GM19468 (cell line): ENCODE results near the gene C22orf23.
A peak's percentile ranks its signal among the peaks of the same experiment; 100 is the strongest.

Experiments used
- ATAC-seq: cut with Tn5 transposase; IDR thresholded peaks from one replicate; pipeline ENCODE4 v1.9.1; 2021; ENCODE audit warnings: mild to moderate bottlenecking, moderate library complexity, moderate number of reproducible peaks; ENCODE audit not compliant: unreplicated experiment; ENCODE audit errors: extremely low read depth

C22orf23 gene

DNA sequence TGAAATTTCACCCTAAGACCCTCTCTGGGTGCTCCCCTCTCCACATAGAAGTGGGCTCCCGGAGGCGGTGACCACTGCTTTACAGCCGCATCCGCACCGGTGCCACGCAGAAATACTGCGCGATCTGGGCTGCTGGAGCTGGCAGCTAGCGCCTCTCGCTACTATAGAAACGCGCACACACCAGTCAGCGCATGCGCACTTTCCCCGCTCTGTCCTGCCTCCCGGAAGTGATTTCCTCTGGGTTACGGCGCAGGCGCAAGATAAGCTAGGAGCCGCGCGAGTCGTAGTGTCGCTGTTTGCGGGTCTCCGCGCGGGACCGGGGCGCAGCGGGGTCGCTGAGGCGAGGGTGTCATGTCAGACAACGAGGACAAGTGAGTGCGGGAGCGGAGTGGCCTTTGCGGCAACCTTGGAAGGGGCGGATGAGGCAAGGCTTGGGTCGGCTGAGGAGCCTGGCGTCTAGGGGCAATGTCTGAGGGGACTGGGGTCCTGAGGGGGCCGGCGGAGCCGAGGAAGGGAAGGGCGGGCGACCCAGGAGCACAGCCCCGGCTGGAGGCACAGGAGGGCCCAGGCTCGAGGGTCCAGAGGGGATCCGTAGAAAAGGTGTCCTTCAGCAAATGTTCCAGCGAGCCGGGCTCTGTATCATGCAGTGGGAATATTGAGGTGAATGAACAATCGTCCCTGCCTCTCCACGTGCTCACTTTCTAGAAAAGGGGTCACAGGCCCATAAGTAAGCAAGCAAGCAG lies at the start of gene C22orf23, which contains the start of gene POLR2F:
Gene C22orf23, minus strand, starts transcription at position 165 of the 743 bp plus-strand sequence. CDS start 452 bp downstream, outside the sequence.
Gene POLR2F, plus strand, starts transcription at position 263 of the 743 bp plus-strand sequence. Its CDS starts 89 bp downstream, at position 352.
- peak; percentile 68 for ATAC-seq

DNA sequence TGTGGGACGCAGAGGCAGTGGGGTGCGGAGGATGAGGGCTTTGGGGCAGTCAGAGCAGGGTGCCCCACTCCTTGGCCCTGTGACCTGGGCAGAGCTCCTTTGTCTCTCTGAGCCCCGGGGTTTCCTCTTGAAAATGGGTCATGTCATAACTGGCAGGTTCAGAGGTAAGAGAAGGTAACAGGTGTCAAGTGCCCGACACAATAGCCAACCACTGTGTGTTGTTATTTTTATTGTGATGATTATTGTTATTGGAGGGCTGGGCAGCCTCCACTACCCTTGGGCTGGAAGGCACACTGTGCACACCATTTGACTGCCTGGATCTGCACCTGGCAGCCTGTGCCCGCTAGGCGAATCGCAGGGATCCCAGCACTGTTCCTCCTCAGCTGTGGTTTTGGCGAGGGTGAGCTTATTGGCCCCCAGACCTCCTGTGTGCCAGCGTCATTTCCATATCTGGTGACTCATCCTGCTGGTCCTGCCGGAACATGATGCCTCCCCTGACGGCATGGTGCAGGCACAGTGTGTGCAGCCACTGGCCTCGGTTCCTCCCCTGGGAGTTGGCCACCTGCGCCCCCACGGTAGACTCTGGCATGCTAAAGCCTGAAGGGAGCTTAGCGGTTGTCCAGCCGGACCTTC lies 46.4 kb upstream of the C22orf23 start:
- no peak for ATAC-seq

DNA sequence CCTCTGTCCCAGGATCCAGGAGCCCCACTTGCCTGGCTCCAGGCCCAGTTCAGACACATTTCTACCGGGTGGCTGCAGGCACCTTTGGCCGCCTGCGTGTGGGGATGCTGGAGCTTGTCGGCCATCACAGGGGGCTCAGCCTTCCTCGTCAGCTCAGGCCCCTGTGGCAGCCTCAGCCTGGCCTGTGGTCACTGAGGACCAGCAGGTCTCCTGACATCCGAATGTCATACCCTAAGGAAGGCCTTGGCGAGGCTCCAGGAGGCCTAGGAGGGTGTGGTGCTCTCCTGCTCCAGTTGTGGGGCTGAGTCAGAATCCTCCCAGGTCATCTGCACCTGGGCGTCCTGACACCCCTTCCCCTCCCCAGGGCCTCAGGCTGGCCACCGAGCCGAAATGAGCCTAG lies 45.8 kb upstream of the C22orf23 start:
- no peak for ATAC-seq

DNA sequence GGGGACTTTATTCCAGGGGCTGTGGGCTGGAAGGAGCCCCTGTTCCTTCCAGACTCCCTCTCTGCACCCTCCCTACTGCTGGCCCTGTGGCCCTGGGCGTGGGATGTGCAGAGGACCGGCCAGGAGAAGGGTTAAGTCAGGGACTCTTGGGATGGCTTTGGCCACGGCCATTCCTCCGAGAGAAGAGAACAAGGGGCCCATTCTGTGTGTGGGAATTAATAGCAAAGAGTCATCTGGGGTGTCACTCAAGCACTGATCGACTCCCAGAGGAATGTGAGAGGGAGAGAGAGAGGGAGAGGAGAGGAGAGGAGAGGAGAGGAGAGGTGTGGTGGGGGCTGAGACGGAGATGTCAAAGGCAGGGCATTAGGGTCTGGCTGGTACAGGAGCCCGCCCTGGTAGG lies 45.1 kb upstream of the C22orf23 start:
- ATAC-seq = no peak

DNA sequence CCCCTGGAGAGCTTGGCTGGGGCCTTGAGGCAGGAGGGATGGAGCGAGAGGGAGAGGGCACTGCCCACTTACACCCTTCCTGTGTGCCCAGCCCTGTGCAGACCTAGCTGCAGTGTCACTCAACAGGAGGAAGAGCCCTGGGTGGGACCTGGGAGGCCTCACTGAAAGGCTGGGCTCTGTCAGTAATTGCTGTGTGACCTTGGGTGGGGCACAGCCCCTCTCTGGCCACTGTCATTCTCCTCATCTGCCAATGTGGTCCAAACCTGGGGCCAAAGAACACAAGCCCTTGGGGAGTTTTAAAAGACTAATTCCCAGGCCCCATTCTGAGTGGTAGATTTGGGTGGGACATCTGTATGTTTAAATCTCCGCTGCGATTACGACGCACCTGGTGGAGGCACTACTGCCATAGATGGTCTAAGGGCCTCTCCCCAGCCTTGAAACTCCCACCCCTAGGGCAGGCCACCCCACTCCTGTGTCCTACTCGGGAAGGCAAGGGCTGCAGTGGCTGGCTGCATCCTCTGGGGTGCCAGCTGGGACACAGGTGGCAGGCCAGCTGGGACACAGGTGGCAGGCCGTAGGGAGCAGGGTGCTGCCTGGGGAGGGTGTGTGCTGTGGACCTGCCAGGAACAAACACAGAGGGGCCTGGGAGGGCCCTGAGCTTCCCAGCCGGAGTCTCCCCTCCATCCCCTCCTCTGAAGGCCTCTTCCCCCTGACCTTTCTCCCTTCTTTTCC lies 43.3 kb upstream of the C22orf23 start:
- ATAC-seq = no peak

DNA sequence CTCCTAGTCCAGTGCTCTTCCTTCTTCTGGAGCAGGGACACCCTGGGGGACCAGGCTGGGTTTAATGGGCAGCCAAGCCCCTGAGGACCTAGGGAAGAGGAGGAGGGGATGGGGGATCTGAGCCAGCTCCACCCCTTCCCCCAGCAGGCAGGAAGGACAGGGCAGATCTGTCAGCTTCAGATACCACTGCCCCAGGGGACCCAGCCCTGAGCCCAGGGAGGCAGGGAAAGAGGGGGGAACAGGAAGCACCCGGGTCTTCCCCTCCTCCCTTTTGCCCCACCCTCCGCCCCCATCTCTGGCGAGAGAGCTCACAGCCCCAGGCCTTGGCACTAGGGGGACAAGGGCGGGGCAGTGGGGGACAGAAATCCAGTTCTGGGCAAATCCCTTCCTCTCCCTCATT lies 42.7 kb upstream of the C22orf23 start:
- ATAC-seq = no peak

DNA sequence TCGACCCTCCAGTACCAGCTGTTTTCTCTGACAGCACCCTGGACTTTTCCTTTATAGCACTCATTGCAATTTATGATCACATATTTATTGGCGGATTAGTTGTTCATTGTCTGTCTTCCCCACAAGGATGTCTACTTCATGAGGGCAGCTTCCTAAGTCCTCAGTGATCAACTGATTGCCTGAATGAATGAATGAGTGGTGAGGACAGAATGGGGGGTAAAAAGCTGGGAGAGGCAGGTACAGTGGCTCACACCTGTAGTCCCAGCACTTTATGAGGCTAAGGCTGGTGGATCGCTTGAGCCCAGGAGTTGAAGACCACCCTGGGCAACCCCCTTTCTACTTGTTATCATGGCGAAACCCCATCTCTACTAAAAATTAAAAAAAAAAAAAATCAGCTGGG lies 42.1 kb upstream of the C22orf23 start:
- ATAC-seq = no peak

DNA sequence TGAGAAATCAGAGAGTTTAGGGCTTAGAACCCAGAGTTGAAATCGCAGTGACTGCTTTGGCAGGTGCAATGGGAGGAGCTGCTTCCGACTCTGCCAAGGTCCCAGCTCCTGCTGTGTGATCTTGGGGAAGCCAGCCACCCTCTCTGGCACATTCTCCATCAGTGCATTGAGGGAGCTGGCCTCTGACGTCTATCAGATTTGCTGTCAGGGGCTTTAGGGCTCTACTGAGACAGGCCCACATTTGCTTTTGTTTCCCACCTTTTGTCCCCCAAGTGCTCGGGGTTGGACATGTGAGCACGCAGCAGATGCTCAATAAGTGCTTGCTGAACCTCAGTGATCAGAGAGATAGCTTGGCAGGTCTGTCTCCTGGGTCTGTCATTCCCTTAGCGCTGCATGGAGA lies 41.6 kb upstream of the C22orf23 start:
- ATAC-seq = no peak

DNA sequence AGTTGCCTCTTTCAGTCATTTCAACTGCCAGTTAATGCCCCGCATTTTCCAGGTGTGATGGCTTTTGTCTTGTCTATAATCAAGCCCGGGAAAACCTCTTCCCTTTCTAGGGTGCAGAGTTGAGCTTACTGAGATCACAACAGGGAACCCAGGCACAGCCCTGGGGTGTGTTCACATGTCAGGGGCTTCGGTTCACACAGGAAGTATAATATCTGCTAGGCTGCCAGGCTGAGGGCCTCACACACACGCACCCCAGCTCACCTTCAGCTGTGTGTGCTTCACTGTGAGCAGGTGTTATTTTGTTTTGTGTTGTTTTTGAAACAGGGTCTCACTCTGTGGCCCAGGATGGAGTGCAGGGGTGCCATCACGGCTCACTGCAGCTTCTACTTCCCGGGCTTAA lies 40.6 kb upstream of the C22orf23 start:
- ATAC-seq = no peak

DNA sequence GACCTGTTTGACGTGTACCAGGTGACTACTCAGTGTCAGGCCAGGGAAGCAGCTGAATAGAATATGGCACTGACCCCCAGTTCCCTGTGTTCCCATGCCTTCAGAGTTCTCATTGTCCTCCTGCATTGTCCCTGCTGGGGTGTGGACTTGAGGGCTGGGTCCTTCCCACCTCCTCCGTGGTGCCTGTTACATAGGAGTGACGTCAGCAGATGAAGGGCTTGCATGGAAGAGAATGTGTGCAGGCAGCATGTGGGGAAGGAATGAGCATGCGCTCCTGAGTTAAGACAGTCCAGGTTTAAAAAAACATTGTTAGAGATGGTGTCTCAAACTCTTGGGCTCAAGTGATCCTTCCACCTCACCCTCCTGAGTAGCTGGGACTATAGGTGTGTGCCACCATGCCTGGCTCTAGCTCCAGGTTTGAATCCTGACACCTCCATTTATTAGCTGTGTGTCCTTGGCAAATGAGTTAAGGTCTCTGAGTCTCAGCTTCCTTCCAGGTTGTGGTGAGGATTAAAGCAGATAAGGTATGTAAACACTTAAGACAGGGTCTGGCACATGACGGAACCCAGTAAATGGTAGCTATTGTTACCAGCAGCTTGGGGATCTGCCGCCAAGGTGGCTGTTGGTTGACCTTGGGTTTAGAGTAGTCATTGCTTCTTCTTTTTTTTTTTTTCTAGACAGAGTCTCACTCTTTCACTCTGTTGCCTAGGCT lies 38.5 kb upstream of the C22orf23 start:
- ATAC-seq = no peak

DNA sequence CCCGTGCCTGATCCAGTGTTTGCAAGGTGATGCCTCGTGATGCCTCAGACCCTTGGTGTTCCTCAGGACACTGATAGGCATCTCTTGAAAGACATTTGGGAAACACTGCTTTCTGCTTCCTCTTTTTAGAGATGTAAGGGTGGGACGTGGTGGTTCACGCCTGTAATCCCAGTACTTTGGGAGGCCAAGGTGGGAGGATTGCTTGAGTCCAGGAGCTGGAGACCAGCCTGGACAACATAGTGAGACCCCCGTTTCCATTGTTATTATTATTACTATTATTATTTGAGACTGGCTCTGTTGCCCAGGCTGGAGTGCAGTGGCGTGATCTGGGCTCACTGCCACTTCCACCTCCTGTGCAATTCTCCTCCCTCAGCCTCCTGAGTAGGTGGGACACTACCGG lies 37.5 kb upstream of the C22orf23 start:
- no peak for ATAC-seq

DNA sequence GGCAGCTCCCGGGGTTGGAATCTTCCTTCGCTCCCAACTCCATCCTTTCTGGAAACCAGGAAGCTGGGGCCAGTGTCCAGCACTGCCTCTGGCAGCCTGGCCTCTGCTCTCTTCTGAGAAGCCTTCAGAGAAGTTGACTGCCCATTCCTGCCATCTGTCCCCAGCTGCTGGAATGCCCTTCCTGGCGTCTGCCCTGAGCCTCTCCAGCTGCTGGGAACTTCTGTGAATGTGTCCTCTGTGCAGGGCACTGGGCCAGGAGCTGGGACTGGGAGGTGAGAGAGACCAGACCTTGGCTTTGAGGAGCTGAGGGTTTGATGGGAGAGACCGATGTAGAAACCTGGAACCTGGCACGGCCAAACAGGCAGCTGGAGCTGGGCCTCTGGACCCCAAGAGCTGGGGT lies 36.9 kb upstream of the C22orf23 start:
- ATAC-seq = no peak

DNA sequence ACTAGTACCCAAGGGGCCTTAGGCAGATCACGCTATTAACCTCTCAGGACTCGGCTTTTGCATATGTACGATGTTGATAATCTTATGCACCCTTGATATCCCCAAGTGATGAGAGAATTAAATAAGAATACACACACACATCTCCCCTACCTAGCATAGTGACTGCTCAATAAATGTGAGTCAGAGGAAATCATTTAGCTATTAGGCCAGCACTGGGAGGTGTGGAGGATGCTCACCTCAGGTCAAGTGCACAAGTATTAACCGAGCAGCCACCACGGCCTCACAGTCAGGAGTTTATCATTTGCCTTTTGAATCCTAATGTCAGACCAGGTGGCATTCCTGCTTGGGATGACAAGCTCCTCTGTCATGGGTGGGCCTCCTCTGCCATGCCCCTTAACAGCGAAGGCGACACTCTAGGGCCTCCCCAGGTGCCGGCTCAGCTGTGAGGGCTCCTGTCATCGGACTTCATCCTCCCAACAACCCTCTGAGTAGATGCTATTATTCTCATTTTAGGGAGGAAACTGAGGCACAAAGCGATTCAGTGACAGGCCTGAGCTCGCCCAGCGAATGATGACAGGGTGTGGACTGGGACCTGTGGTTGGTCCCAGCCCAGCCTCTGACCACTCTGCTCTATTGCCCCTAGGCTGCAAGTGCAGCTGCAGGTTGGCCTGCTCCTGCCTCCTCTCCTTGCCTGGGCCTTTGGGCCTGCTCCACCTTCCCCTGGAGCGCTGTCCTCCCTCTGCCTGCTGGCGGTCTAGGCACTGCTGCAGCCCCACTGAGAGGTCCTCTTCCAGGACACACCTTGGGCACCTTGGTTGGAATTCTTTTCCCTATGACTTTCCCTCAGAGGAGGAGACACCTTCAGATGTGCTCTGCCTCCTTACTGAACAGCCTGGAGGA lies 36.0 kb upstream of the C22orf23 start:
- ATAC-seq = no peak

DNA sequence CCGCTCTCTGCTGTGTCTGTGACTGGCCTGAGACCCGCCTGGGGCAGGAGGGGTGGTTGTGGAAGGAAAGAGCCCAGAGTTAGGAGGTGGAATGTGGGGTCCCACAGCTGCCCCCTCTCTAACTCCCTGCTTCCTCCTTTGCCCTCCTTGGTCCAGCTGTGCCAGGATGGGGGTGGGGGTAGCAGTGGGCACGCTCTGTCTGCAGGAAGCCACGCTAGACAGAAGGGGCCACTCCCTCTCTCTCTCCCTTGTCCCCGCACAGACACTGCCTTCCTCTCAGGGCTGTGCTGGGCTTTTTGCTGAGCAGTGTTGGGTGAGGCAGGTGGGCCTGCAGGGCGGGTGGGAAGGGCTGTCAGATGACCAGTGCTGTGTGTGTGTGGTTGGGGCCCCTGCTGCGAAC lies 33.0 kb upstream of the C22orf23 start:
- no peak for ATAC-seq

DNA sequence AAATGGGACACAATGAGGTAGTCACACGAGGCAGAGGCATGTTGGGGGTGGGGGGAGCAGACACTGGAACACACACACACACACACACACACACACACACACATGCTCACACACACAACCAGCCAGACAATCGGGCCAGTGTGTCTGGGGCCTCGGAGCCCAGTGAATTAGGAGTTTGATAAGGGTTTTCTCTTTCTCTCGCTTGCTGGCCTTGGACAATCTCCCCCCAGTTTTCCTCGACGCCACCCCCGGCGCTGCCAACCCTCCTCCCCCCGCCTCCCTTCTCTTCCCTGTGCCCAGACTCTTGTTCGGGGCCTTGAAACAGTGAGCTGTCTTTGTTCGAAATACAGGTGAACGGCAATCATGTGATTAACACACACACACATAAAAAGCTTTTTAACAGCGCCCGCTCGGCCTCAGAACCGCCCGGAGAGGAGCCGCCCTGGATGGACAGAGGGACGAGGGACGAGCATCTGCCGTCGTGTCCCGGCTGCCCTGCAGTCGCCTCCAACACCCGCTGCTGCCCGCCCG lies 32.4 kb upstream of the C22orf23 start:
- no peak for ATAC-seq

DNA sequence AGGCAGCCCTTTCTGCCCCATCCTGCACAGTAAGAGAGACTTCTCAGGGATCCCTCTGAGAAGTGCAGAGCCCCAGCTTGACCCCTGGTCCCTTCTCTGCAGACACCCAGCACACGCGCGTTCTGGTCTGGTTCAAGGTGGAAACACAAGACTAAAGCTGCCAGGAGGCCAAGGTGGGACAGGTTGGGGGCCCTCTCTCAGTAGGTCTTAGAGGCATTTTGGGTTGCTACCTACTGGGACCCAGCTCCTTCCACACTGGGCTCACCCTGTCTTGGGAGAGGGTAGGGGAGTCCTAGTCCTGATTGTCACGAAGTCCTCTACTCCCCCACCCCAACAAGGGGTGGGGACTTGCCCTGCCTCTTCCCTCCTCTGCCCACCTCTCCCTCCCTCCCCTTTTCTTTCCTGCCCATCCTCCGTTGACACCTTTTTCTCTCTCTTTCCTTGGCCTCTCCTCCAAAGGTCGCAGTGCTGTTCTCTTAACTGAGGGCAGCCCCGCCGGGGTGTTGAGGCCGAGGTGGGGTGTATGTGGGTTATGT lies 31.7 kb upstream of the C22orf23 start:
- ATAC-seq = no peak

DNA sequence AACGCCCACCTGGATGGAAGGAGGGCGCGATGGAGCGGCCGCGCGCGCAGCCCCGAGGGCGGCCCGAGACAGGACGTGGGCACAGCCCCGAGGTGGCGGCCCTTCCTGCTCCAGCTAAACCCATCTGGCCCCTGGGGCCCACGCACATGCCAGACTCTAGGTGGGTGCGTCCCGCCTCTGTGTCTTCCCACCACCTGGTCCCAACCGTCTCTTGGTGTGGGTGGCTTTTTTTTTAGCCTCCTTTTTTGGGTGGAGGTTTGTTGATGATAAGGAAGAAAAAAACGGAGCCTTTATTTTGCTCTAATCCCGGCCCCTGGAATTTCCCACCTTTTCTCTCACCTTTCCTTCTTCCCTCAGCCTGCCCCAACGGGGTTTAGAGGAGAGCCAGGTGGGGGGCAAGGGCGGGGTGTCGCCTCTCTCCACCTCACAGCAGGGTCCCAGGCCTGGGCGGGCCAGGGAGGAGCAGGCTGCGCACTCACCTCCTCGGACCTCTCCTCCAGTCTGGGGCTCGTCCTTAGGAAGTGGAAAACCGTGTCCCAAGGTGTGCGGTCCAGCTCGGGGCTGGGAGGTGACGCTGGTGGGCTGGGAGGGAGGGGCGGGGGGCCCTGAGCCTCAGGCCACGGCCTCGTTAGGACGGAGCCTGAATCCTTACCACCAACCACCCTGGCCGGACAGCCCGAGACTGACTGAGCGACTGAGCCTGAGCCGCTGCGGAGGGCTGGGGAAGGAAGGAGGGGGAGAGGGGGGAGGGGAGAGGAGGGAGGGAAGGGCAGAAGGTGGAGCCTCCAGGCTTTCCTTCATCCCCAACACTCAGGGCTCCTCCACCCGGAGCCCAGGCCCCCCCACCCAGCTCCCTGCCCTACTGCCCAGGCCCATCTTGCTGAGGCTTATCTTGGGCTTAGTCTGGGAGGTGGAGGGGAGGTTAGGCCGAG lies 30.7 kb upstream of the C22orf23 start, which contains the start of gene SOX10:
Gene SOX10, minus strand, starts transcription at position 696 of the 932 bp plus-strand sequence. CDS start 771 bp downstream, outside the sequence.
- ATAC-seq = no peak
